G401 (cell line): ENCODE results near the gene WDR5B. TPM values are rescaled to one million over a fixed set of nuclear protein-coding genes. Genes with fewer than 3 reads are reported as not detected.
A peak's percentile ranks its signal among the peaks of the same experiment; 100 is the strongest.

ENCODE experiments used
- DNase-seq: peaks from one replicate; pipeline ENCODE4 v3.0.0-alpha.2; 2015; ENCODE audit warnings: low spot score
- in situ Hi-C: cut with HindIII; loops from 2 replicates; pipeline ENCODE4 v1.10.0; 2016; ENCODE audit warnings: low sequenced_read_pairs, mixed read lengths
- total RNA-seq: library from RNA; depleted of rRNA; stranded (reverse); fragments of >200 nt; shearing (Covaris generic); gene quantifications from 2 replicates; pipeline ENCODE4 v1.2.3, GENCODE V29; 2014

WDR5B gene
- total RNA-seq, 1 experiment from 2014 or later = 3.5 TPM

- no peak for DNase-seq
- in situ Hi-C loops = no loop called here
Observed at GRCh38 chr3:122410639-122411038, 5.2 kb downstream of the WDR5B start.

DNA sequence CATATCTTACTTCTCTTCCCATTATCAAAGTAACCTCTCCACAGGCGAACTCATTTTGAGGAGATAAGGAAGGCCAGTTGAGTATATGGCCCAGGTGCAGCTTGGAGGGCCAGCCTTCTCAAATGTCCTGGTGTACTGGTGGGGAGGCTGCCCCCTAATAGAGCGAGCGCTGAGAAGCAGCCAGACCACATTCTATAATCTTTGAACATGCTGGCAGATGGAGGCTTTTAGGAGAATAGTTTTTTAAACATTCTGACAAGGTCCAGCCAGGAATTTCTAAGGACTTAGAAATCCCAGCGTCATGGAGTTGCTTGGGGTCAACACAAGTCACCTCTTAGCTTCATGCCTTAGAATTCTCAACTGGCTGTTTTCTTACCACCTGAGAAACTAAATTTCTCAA, 5.8 kb downstream of the WDR5B start:
- DNase-seq = no peak
- in situ Hi-C loops = no loop called here

- DNase-seq = no peak
- in situ Hi-C loops = no loop called here
Observed at GRCh38 chr3:122409446-122409845, 6.4 kb downstream of the WDR5B start.

GRCh38 chr3:122407946-122408345, 7.9 kb downstream of the WDR5B start:
- DNase-seq = no peak
- in situ Hi-C loops = no loop called here

GRCh38 chr3:122406198-122406597, 9.7 kb downstream of the WDR5B start:
- in situ Hi-C loops = no loop called here
- DNase-seq = no peak

DNA sequence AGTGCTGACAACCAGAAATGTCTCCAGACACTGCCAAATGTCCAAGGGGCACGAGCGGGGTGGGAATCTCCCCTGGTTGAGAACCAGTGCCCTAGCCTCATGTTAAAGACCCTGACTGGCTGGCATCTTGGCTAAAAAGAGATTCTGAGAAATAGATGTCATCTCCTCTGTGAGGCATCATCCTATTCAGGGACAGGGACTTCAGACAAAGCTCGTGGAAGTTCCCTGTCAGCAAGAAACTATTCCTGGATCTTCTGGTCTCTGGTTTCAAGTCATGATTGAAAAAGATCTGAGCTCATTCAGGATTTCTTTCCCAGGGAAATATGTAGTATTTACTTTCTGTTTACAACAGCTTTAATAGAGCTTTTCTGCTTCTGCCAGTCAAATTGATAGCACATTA, 10.8 kb downstream of the WDR5B start:
- in situ Hi-C loops = no loop called here
- DNase-seq = no peak

DNA sequence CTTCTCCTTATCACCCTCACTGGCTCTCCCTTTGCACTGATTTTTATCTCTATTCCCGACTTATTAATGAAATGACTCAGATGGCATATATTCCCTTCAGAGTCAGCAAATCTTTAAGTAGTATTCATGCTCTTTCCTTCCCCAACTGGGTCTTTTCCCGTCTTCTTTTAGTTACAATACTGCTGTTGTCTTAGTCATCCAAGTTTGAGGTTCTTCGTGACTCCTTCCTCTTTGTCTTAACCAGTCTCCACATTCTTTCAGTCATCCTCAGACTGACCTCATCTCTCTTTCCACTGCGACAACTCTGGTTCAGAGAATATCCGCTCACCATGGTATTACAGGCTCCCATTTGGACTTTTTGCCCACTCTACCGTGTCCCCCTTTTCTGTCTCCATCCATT, 12.4 kb downstream of the WDR5B start:
- in situ Hi-C loops = no loop called here
- no peak for DNase-seq

- in situ Hi-C loops = no loop called here
Observed at GRCh38 chr3:122398920-122399319, 16.9 kb downstream of the WDR5B start.

DNA sequence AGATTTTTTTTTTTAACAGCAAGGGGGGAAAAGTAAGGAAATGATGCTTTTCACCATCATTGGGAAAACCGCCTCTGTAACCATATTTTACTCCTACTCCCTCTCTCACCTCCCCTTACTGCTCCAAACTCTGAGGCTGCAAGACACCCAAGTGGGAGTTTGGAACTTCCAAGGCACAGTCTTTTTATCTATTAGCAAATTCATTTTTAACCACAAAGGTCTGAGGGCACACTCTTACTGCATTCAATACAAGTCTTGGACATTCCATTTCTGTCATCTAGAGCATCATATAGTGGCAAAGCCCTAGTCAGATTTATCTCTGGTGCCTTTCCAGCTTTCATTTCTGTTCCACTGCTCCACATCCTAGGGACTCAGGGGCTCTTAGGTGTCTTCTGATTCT, 18.7 kb downstream of the WDR5B start:
- in situ Hi-C loops = no loop called here
- DNase-seq = no peak

More at GRCh38 chr3:122398920-122399319, 16.9 kb downstream of the WDR5B start:
- no peak for DNase-seq

GRCh38 chr3:122396511-122396910, 19.4 kb downstream of the WDR5B start:
- in situ Hi-C loops = no loop called here
- DNase-seq = no peak

- DNase-seq = no peak
- in situ Hi-C loops = no loop called here
Observed at GRCh38 chr3:122395582-122395981, 20.3 kb downstream of the WDR5B start.

DNA sequence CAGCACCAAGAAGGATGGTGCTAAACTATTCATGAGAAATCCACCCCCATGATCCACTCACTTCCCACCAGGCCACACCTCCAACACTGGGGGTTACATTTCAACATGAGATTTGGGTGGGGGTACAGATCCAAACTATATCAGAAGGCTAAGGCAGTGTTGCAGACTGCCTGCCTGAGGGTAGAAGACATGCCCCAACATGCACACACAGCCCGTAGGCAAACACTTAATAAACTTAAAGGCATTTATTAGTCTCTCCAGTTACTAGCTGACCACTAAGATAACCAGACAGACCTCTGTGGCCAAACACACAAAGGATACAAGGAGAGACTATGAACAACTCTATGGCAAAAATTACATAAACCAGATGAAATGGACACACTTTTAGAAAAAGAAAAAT, 21.7 kb downstream of the WDR5B start:
- DNase-seq = no peak
- in situ Hi-C loops = no loop called here

GRCh38 chr3:122392868-122393844, 22.7 kb downstream of the WDR5B start:
- DNase-seq = peak; percentile 65
- in situ Hi-C loops = no loop called here

- DNase-seq = no peak
- in situ Hi-C loops = no loop called here
Observed at GRCh38 chr3:122391681-122392446, 24.0 kb downstream of the WDR5B start.

- in situ Hi-C loops = no loop called here
Observed at GRCh38 chr3:122390665-122391064, 25.2 kb downstream of the WDR5B start.

DNA sequence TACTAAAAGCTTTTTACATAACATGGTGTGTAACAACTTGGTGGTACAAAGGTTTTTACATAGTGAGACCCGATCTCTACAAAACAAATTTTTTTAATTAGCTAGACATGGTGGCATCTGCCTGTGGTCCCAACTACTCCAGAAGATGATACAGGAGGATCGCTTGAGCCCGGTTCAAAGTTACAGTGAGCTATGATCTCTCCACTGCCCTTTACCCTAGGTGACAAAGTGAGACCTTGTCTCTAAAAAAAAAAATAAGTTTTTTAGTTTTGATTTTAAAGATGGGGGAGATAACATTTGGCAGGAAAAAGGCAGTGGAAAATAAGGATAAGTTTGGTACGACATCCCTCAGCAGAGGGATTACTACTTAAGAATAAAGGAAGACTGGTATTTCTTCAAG, 26.0 kb downstream of the WDR5B start:
- in situ Hi-C loops = no loop called here

More at GRCh38 chr3:122390665-122391064, 25.2 kb downstream of the WDR5B start:
- DNase-seq = no peak

GRCh38 chr3:122389197-122389596, 26.7 kb downstream of the WDR5B start:
- no peak for DNase-seq
- in situ Hi-C loops = no loop called here

More for the DNA sequence above, 26.0 kb downstream of the WDR5B start:
- no peak for DNase-seq

DNA sequence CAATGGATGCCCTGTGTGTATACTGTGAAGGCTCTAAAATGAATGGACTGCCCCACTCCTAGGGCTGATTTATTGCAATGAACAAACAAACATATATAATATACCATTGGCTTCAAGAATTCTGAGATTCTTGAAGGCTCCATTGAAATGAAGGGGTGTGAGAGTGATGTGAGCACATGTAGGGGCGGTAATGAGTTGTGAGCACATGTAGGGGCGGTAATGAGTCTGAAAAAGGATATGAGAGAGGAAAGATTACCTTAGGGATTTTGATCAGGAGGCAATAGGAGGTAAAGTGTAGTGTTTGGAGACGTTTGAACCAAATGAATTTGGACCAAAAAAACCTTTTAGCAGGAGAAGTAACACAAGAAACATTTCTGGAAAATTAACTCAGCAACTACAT, 28.2 kb downstream of the WDR5B start:
- in situ Hi-C loops = no loop called here
- no peak for DNase-seq

GRCh38 chr3:122383771-122384697, 31.8 kb downstream of the WDR5B start, which contains the start of gene FAM162A:
Gene FAM162A, plus strand, starts transcription at chr3:122384182. Its CDS starts 84 bp downstream, at chr3:122384266.
- in situ Hi-C loops = no loop called here
- peak; percentile 95 for DNase-seq
